ENCODE results near the gene ANKFN1. TPM values are rescaled to one million over a fixed set of nuclear protein-coding genes. Genes with fewer than 3 reads are reported as not detected.

Gene ANKFN1
- total RNA-seq (under 1 TPM in 3 of 4 donors, not detected in 1; 0.16 to 0.55 (median 0.36) TPM), polyA plus RNA-seq (under 1 TPM in 1 of 3 donors, not detected in 2; 0.12 TPM)

GRCh38 chr17:56152874-56153602 is at the start of gene ANKFN1:
ANKFN1 (plus strand) TSS chr17:56153475; CDS start chr17:56212668, 59,193 bp downstream.
- H3K27me3 ChIP-seq: no peaks in the 10 kb centered on the region
- H3K4me1 ChIP-seq: no peaks in the 10 kb centered on the region
- TF ChIP-seq CTCF (IDR thresholded peaks at IDR 0.05) (no peak), EP300 (IDR thresholded peaks at IDR 0.05) (no peak), POLR2A (IDR thresholded peaks at IDR 0.05) (no peak), POLR2AphosphoS5 (IDR thresholded peaks at IDR 0.05) (no peak)
- 78 to 82% methylated on average over 11 of the region's 11 CpGs for WGBS, 2 donors
- intact Hi-C loops (cut with DNase I): no loop called here
- no peak within 1 kb of the TSS for H3K27ac ChIP-seq
- no peak within 1 kb of the TSS for H3K4me3 ChIP-seq
- no peak for DNase-seq
- H3K9me3 ChIP-seq: no peaks in the 10 kb centered on the region
- H3K36me3 ChIP-seq: no peaks in the 10 kb centered on the region

GRCh38 chr17:56108811-56109284 is 44.4 kb upstream of the ANKFN1 start:
- WGBS, 2 donors: 45 to 83% methylated on average over 2 of the region's 2 CpGs
- no peak for DNase-seq
- no peak for TF ChIP-seq POLR2AphosphoS5 (IDR thresholded peaks at IDR 0.05)
- TF ChIP-seq EP300 (IDR thresholded peaks at IDR 0.05): no peak
- TF ChIP-seq CTCF (IDR thresholded peaks at IDR 0.05): no peak
- TF ChIP-seq POLR2A (IDR thresholded peaks at IDR 0.05): no peak
- intact Hi-C loops (cut with DNase I): no loop called here
- H3K27me3 ChIP-seq: no peaks in the 10 kb centered on the region
- H3K4me3 ChIP-seq: no peak overlapping the region
- no peaks in the 10 kb centered on the region for H3K36me3 ChIP-seq
- no peaks in the 10 kb centered on the region for H3K9me3 ChIP-seq
- H3K4me1 ChIP-seq: peaks cover 0 to 27% (median 7%) of the 10 kb centered on the region in 4 donors
- H3K27ac ChIP-seq: no peak overlapping the region

- intact Hi-C loops (cut with DNase I): no loop called here
- no peak for DNase-seq
- Histone ChIP-seq H3K9me3 (no peaks in the 10 kb centered on the region), H3K27me3 (no peaks in the 10 kb centered on the region), H3K36me3 (no peaks in the 10 kb centered on the region), H3K27ac (no peak overlapping the region), H3K4me3 (no peak overlapping the region), H3K4me1 (peaks cover 0 to 27% (median 7%) of the 10 kb centered on the region in 4 donors)
- TF ChIP-seq POLR2A (IDR thresholded peaks at IDR 0.05) (no peak), POLR2AphosphoS5 (IDR thresholded peaks at IDR 0.05) (peak in 2 of 4 donors; percentile 20 to 60)
- WGBS, 2 donors: 71 to 85% methylated on average over 3 of the region's 3 CpGs
These were observed 43.4 kb upstream of the ANKFN1 start for GRCh38 chr17:56109836-56110235.

- no peak overlapping the region for H3K4me3 ChIP-seq
- peaks cover 0 to 27% (median 7%) of the 10 kb centered on the region in 4 donors for H3K4me1 ChIP-seq
- H3K9me3 ChIP-seq: no peaks in the 10 kb centered on the region
- no peaks in the 10 kb centered on the region for H3K27me3 ChIP-seq
- no peaks in the 10 kb centered on the region for H3K36me3 ChIP-seq
- 52 to 85% methylated on average over 4 of the region's 4 CpGs for WGBS, 2 donors
- intact Hi-C loops (cut with DNase I): no loop called here
- TF ChIP-seq POLR2A (IDR thresholded peaks at IDR 0.05): no peak
- no peak for TF ChIP-seq EP300 (IDR thresholded peaks at IDR 0.05)
- no peak for TF ChIP-seq POLR2AphosphoS5 (IDR thresholded peaks at IDR 0.05)
- TF ChIP-seq CTCF (IDR thresholded peaks at IDR 0.05): no peak
- no peak for DNase-seq
- H3K27ac ChIP-seq: no peak overlapping the region
These were observed 42.7 kb upstream of the ANKFN1 start for GRCh38 chr17:56110463-56111135.
